ENCODE measurements around the gene ALOXE3. TPM values are rescaled to one million over a fixed set of nuclear protein-coding genes. Genes with fewer than 3 reads are reported as not detected.

The ALOXE3 gene
- total and polyA plus RNA-seq, 12 donors: not detected

DNA sequence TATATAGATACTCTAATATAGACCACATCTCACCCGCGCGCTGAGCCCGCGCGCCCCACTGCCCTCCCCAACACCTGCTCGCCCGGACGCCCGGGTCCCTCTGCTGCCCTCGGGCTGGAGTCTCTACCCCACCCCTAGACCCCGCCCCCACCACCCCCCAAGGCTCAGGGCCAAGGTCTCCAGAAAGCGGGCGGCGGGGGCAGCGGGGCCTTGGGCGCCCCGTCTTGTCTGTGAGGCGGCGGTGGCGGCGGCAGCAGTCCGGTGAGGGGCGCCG is 3.0 kb upstream of the ALOXE3 start:
- peak overlapping the region in 1 of 4 donors; percentile 52 for H3K4me3 ChIP-seq
- intact Hi-C loops (cut with DNase I): loop anchor here in 1 of 2 donors (10.0 kb wide), 1 partner anchor 63 kb away; no protein-coding TSS in a partner anchor
- DNase-seq: peak in 1 of 7 donors; percentile 65
- 0 to 4% (median 1%) methylated on average over 10 to 25 of the region's 25 CpGs for WGBS, 4 donors
- H3K36me3 ChIP-seq (replicated peaks in 1 of 2): no peaks in the 10 kb centered on the region
- TF ChIP-seq CTCF (IDR thresholded peaks at IDR 0.05) (no peak), POLR2A (IDR thresholded peaks at IDR 0.05) (no peak)
- H3K27me3 ChIP-seq: peaks cover 13% of the 10 kb centered on the region
- H3K9me3 ChIP-seq (replicated peaks in 1 of 3): no peaks in the 10 kb centered on the region
- H3K27ac ChIP-seq: peak overlapping the region in 1 of 5 donors; percentile 49
- H3K4me1 ChIP-seq (replicated peaks in 1 of 2): peaks cover 53 to 72% of the 10 kb centered on the region in 2 donors

GRCh38 chr17:8120520-8121406 is 2.4 kb upstream of the ALOXE3 start:
- intact Hi-C loops (cut with DNase I): loop anchor here in 1 of 2 donors (10.0 kb wide), 1 partner anchor 64 kb away; no protein-coding TSS in a partner anchor
- H3K4me3 ChIP-seq: peak overlapping the region in 1 of 4 donors; percentile 52
- DNase-seq: peak in 6 of 7 donors; percentile 42 to 77 (median 65)
- H3K27me3 ChIP-seq: peaks cover 18% of the 10 kb centered on the region
- no peaks in the 10 kb centered on the region for H3K36me3 ChIP-seq (replicated peaks in 1 of 2)
- peak overlapping the region in 2 of 5 donors; percentile 61 to 86 for H3K27ac ChIP-seq
- peaks cover 47 to 66% of the 10 kb centered on the region in 2 donors for H3K4me1 ChIP-seq (replicated peaks in 1 of 2)
- peak in 2 of 6 experiments; percentile 23 to 31 for TF ChIP-seq CTCF (IDR thresholded peaks at IDR 0.05)
- TF ChIP-seq POLR2A (IDR thresholded peaks at IDR 0.05): no peak
- 1 to 2% (median 1%) methylated on average over 40 of the region's 40 CpGs for WGBS, 4 donors
- no peaks in the 10 kb centered on the region for H3K9me3 ChIP-seq (replicated peaks in 1 of 3)

DNA sequence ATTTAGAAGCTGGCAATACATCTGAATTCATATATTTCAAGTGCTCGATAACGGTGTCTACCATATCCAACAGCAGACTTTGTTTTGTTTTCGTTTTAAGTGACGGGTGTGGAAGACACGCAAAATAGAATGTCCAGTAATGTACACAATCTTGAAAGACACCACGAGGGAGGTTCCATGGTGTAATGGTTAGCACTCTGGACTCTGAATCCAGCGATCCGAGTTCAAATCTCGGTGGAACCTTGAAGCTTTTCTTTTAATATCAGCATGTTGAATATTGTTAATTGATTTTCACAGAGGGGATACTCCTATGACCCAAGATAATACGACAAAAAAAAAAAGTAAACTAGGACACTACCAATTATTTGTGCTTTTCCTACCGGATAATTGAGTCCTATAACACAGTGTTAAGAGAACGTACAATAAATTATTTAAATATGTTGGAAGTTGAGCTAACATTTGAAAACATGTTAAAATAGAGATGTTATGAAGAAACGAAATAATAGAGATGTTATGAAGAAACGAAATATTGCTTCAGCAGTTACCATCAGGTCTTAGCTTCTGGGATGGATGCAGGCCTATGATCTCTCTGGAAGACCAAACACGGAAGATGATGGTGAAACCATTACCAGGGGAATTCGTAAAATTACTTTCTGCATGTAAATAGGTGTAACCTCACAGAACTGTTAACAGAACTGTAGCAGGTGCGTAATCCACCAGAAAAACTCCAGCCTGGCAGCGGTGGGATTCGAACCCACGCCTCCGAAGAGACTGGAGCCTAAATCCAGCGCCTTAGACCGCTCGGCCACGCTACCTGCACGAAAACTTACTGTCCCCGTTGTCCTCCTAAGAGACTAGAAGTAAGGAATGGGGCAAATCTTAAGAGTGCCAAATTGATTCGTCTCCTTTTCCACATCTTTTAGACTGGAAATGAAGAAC is 1.5 kb upstream of the ALOXE3 start:
- WGBS, 4 donors: 0 to 2% (median 1%) methylated on average over 26 to 28 of the region's 28 CpGs
- H3K27ac ChIP-seq: peak overlapping the region in 4 of 5 donors; percentile 49 to 91 (median 73)
- intact Hi-C loops (cut with DNase I): loop anchor here in 1 of 2 donors (10.0 kb wide), 1 partner anchor 65 kb away; no protein-coding TSS in a partner anchor
- H3K36me3 ChIP-seq (replicated peaks in 1 of 2): no peaks in the 10 kb centered on the region
- DNase-seq: peak; percentile 73 to 95 (median 85)
- H3K4me3 ChIP-seq: peak overlapping the region in 2 of 4 donors; percentile 17 to 61
- no peaks in the 10 kb centered on the region for H3K9me3 ChIP-seq (replicated peaks in 1 of 3)
- peaks cover 38 to 57% of the 10 kb centered on the region in 2 donors for H3K4me1 ChIP-seq (replicated peaks in 1 of 2)
- peaks cover 25% of the 10 kb centered on the region for H3K27me3 ChIP-seq
- no peak for TF ChIP-seq CTCF (IDR thresholded peaks at IDR 0.05)
- no peak for TF ChIP-seq POLR2A (IDR thresholded peaks at IDR 0.05)
